ENCODE measurements around the gene RASAL1.
"Not testable (repeated sequence)": the region's sequence is repeated elsewhere in the genome, so short reads cannot be mapped to it uniquely, and the experiment has no call there.

The RASAL1 gene

DNA sequence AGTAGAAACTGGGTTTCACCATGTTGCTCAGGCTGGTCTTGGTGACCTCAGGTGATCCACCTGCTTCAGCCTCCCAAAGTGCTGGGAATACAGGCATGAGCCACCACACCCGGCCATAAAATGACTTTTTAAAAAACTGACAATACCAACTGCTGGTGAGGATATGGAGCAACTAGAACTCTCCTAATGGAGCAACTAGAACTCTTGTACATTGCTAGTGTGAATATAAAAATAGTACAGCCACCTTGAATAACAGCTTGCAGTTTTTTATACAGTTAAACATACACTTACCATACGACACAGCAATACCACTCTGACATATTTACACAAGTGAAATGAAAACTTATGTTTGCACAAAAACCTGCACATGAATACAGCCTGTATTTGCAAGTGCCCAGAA lies 11.4 kb upstream of the RASAL1 start:
- no peak overlapping the region for H3K4me3 ChIP-seq (ENCODE audit: low read length)
- TF ChIP-seq, protein P1, sequence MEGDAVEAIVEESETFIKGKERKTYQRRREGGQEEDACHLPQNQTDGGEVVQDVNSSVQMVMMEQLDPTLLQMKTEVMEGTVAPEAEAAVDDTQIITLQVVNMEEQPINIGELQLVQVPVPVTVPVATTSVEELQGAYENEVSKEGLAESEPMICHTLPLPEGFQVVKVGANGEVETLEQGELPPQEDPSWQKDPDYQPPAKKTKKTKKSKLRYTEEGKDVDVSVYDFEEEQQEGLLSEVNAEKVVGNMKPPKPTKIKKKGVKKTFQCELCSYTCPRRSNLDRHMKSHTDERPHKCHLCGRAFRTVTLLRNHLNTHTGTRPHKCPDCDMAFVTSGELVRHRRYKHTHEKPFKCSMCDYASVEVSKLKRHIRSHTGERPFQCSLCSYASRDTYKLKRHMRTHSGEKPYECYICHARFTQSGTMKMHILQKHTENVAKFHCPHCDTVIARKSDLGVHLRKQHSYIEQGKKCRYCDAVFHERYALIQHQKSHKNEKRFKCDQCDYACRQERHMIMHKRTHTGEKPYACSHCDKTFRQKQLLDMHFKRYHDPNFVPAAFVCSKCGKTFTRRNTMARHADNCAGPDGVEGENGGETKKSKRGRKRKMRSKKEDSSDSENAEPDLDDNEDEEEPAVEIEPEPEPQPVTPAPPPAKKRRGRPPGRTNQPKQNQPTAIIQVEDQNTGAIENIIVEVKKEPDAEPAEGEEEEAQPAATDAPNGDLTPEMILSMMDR (conservative IDR thresholded peaks at IDR 0.05; ENCODE audit: low read depth, low read length), result no peak
- DNase-seq (ENCODE audit: low read depth), result no peak

GRCh38 chr12:113145720-113146551 lies 10.4 kb upstream of the RASAL1 start:
- DNase-seq (ENCODE audit: low read depth), result no peak
- TF ChIP-seq, protein P1 (conservative IDR thresholded peaks at IDR 0.05; ENCODE audit: low read depth, low read length), result no peak
- H3K4me3 ChIP-seq (ENCODE audit: low read length), result no peak overlapping the region

DNA sequence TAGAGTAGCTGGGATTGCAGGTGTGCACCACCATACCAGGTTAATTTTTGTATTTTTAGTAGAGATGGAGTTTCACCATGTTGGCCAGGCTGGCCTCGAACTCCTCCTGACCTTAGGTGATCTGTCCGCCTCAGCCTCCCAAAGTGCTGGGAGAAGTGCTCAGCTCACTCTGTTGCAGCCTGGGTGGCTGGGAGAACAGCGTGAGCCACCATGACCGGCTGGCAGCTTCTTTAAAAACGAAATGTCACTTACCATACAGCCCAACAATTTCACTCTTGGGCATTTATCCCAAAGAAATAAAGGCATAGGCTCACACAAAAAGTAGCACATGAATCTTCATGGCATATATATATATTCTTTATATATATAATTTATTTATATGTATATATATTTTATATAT lies 9.2 kb upstream of the RASAL1 start:
- no peak for DNase-seq (ENCODE audit: low read depth)
- TF ChIP-seq, protein P1 (conservative IDR thresholded peaks at IDR 0.05; ENCODE audit: low read depth, low read length), result no peak
- H3K4me3 ChIP-seq (ENCODE audit: low read length), result no peak overlapping the region

DNA sequence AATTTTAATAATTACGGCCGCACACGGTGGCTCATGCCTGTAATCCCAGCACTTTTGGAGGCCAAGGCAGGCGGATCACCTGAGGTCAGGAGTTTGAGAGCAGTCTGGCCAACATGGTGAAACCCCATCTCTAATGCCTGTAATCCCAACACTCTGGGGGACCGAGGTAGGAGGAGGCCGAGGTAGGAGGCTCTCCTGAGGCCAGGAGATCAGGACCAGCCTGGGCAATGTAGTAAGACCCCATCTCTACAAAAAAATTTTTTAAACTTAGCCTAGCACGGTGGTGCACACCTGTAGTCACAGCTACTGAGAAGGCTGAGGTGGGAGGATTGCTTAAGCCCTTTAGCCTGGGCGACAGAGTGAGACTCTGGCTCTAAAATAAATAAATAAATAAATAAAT lies 8.4 kb upstream of the RASAL1 start:
- no peak for DNase-seq (ENCODE audit: low read depth)
- H3K4me3 ChIP-seq (ENCODE audit: low read length), result no peak overlapping the region
- TF ChIP-seq, protein P1 (conservative IDR thresholded peaks at IDR 0.05; ENCODE audit: low read depth, low read length), result no peak

DNA sequence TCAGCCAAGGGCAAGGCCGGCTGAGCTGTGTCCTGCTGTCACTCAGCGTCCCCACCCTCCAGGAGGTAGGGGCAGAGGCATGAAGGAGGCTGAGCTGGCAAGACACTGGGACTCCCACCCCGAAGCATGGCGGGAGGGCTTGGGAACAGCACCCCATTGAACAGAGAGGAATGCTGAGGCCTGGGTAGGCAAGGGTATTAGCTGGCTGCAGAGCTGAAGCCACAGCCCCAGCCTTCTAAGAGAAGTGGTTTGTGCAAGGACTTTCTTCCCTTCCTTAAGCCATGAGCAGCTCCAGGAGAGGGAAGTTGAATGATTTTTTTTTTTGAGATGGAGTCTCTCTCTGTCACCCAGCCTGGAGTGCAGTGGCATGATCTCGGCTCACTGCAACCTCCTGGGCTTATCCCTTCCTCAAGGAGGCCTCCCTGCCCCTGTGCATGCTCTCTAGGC lies 7.3 kb upstream of the RASAL1 start:
- TF ChIP-seq, protein P1 (conservative IDR thresholded peaks at IDR 0.05; ENCODE audit: low read depth, low read length), result no peak
- no peak overlapping the region for H3K4me3 ChIP-seq (ENCODE audit: low read length)
- DNase-seq (ENCODE audit: low read depth), result no peak

DNA sequence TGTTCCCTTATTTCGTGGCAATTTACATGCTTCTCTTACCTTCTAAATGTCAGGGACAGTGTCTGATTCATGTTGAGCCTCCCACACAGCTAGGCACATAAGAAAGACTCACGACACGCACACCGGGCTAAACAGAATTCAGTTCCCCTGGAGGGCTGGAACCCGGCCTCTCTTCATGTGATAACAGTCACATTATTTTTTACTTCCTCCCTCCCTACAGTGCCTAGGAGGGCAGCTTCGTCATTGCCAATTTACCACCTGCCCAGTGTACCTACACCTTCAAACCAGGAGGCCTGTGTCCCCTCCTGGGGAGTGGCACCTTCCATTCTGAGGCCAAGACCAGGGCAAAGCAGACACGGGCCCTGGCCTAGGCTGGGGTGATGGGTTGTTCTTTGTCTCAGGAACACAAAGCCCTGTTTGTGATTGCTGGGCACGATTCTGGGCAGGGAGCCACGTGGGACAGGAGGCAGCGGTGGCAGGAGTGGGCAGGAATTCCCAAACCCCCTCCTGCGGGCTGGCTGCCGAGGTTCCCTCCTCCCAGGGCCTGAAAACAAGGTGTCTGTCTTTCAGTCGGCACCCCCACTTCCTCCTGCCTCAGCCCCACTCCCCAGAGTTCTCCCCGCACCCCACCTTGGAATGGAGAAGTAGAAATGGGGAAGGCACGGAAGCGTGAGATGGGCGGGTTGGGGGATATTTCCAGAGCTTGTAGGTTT lies 6.8 kb upstream of the RASAL1 start:
- H3K4me3 ChIP-seq (ENCODE audit: low read length), result no peak overlapping the region
- no peak for DNase-seq (ENCODE audit: low read depth)
- TF ChIP-seq, protein P1 (conservative IDR thresholded peaks at IDR 0.05; ENCODE audit: low read depth, low read length), result no peak

DNA sequence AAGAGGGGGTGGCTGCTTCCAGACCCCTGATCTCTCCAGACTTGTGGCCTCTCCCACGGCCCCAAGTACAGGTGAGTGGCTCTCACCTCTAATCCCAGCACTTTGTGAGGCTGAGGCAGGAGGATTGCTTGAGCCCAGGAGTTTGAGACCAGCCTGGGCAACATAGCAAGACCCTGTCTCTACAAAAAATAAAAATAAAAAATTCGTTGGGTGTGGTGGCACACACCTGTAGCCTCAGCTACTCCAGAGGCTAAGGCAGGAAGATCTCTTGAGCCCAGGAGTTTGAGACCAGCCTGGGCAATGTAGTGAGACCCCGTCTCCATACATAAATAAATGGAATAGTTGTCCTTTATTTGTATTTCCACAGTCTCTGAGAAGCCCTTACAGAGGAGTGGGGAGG lies 6.2 kb upstream of the RASAL1 start:
- not testable (repeated sequence) for DNase-seq (ENCODE audit: low read depth); H3K4me3 ChIP-seq (ENCODE audit: low read length)
